GM12873 (cell line): ENCODE measurements around the gene COL28A1.

Source experiments
- TF ChIP-seq, protein P1 (sequence below): IDR thresholded peaks from 2 replicates; pipeline ENCODE4 v1.5.1; 2012; ENCODE audit warnings: low read depth, mild to moderate bottlenecking, moderate library complexity, low read length, control low read depth; ENCODE audit not compliant: insufficient read depth; ENCODE audit errors: missing control alignments

The COL28A1 gene

DNA sequence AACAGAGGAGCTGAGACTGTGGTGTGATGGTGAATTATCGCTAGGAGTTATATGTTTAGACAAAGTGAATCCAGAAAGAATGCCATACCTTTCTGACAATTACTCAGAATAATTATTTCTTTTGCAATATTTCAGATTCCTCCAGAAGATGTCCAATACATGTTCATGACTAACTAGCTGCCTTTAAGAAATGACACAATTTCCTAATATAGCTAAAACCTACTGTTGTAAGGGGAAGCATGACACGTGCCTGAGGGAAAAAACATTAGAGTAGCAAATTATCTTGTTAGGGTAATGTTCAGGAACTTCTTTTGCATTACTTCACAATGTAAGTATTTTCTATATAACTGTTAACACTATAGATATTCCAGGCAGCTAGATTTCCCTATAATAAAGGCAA, 150.3 kb downstream of the COL28A1 start:
- TF ChIP-seq, protein P1, sequence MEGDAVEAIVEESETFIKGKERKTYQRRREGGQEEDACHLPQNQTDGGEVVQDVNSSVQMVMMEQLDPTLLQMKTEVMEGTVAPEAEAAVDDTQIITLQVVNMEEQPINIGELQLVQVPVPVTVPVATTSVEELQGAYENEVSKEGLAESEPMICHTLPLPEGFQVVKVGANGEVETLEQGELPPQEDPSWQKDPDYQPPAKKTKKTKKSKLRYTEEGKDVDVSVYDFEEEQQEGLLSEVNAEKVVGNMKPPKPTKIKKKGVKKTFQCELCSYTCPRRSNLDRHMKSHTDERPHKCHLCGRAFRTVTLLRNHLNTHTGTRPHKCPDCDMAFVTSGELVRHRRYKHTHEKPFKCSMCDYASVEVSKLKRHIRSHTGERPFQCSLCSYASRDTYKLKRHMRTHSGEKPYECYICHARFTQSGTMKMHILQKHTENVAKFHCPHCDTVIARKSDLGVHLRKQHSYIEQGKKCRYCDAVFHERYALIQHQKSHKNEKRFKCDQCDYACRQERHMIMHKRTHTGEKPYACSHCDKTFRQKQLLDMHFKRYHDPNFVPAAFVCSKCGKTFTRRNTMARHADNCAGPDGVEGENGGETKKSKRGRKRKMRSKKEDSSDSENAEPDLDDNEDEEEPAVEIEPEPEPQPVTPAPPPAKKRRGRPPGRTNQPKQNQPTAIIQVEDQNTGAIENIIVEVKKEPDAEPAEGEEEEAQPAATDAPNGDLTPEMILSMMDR: no peak

DNA sequence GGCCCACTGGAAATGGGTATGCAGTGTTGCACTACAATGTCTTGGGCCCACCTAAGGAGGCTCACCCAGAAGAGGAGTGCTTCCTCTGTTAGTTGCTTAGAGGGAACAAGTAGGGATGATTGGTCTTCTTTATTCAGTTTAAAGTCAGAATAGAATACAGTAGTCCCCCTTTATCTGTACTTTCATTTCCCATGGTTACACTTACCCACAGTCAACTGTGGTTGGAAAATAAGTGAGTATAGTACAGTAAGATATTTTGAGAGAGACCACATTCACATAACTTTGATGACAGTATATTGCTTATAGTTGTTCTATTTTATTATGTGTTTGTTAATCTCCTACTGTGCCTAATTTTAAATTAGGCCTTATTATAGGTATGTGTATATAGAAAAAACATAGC, 151.4 kb downstream of the COL28A1 start:
- TF ChIP-seq, protein P1: no peak

DNA sequence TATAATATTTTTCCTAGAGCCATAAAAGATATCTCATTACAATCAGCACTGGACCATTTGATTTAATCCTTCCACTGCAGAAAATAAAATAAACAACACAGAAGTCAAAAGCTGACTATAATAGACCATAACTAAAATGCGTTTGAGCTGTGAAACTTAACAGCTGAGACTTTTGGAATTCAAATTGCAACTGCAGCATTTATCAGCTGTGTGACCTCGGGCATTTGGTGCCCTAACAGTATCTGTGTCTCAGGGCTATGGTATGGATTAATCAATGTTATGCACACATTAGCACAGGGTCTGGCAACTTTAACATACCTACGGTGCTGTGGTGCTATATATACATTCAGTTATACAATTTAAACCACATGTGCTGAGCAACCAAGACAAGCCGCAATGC, 160.1 kb downstream of the COL28A1 start:
- TF ChIP-seq, protein P1: no peak

DNA sequence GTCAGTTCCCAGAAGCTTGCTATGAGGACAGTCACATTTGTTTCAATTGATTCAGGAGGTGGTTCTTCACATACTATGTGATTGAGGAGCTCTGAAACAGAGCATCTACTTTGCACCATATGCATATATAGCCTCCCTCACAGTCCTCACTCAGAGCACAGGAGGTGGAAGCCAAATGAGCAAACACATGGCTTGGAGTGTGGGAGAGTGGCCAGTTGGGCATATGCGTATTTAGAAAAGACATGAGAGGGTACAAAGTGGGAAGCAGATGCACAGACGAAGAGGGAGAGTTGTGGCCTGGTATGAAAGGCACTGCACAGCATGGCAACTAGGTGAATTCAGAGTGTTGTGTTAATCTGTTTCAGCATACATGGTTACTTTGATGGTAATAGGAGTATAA, 165.6 kb downstream of the COL28A1 start:
- TF ChIP-seq, protein P1: no peak

DNA sequence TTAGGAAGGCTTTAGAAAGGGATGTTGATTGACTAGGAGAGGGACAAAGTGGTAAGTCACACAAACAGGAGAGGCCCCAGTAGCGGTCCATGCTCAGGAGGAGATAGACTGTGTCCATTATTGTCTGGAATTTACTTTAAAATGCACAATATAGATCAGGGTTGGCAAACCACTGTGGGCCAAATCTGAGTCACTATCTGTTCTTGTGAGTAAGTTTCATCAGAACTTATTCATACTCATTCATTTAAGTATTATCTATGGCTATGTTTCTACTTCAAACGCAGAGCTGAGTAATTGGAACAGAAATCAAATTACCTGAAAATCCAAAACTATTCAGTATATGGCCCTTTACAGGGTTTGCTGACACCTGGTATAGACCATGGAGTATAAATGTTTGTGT, 166.5 kb downstream of the COL28A1 start:
- TF ChIP-seq, protein P1: no peak

DNA sequence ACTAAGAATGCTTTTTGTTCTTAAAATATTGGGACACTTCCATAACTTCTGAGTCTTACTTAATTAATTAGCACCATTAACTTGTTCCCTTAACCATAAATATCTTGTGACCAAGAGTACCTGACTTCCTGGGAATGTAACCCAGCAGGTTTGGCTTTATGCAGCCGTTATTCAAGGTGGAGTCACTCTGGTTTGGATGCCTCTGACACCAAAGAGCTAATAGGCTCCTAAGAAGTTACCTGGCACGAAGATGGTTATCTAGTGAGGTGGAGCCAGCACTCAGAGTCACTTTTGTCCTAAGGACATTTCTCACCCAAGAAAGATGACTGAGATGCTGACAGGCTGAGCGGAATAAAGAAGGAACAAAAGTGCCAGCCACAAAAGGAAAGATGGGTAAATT, 181.0 kb downstream of the COL28A1 start:
- TF ChIP-seq, protein P1: no peak

DNA sequence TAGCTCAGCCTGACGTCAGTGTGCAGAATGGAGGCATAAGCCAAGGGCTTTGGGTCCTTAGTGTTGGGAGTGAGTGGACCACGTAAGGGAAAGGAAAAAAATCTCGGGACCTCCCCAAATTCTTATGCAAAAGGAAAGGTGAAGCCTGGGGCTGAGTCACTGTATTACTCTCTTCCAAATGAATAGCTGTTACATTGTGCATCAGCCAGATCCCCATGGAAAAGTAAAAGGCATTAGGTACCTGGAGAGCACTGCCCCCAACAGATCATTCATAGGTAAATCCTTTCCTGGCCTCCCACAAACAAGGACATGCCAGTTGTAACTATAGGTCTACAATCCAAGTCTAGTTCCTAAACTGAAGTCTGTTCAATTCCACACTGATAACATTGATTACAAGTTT, 182.8 kb downstream of the COL28A1 start:
- TF ChIP-seq, protein P1: no peak
